CD14-positive monocyte (primary cell): Measurements from ENCODE around the gene SH3RF3. TPM values are rescaled to one million over a fixed set of nuclear protein-coding genes. Genes with fewer than 3 reads are reported as not detected.
A peak's percentile ranks its signal among the peaks of the same experiment; 100 is the strongest.
"Not testable (repeated sequence)": the region's sequence is repeated elsewhere in the genome, so short reads cannot be mapped to it uniquely, and the experiment has no call there.

Source experiments
- DNase-seq, 3 donors: peaks; one replicate each; pipeline ENCODE4 v3.0.0-alpha.2; 2011 to 2022
- H2AFZ ChIP-seq: 2 replicates; pipeline ENCODE4 v1.6.0; 2012; ENCODE audit warnings: mild to moderate bottlenecking, low read depth, low read length, inconsistent platforms; ENCODE audit not compliant: insufficient read depth, poor library complexity, severe bottlenecking
- H3K27ac ChIP-seq, 2 donors: 1 replicate in 1 of 2; 2 replicates in 1 of 2; pipeline ENCODE4 v1.5.1; 2012 to 2013; ENCODE audit warnings: low read length in 2 of 2, control low read depth in 1 of 2, inconsistent platforms in 1 of 2, low read depth in 1 of 2, mild to moderate bottlenecking in 1 of 2
- H3K27me3 ChIP-seq, 2 donors: one replicate each; pipeline versions ENCODE4 v1.6.0 to v1.6.1; 2011 to 2013; ENCODE audit warnings: low read length in 2 of 2; ENCODE audit not compliant: control insufficient read depth in 2 of 2, insufficient read depth in 2 of 2
- H3K36me3 ChIP-seq, 2 donors: replicated peaks in 1 of 2; 1 replicate in 1 of 2; 2 replicates in 1 of 2; pipeline versions ENCODE4 v1.5.1 to v1.6.1; 2012 to 2013; ENCODE audit warnings: low read length in 2 of 2, control low read depth in 1 of 2, inconsistent platforms in 1 of 2, mild to moderate bottlenecking in 1 of 2; ENCODE audit not compliant: insufficient read depth in 2 of 2, control insufficient read depth in 1 of 2
- H3K4me1 ChIP-seq, 2 donors: 1 replicate in 1 of 2; 2 replicates in 1 of 2; pipeline versions ENCODE4 v1.5.1 to v1.6.1; 2012 to 2013; ENCODE audit warnings: low read length in 2 of 2, control low read depth in 1 of 2, inconsistent platforms in 1 of 2, mild to moderate bottlenecking in 1 of 2, moderate library complexity in 1 of 2; ENCODE audit not compliant: insufficient read depth in 2 of 2, control insufficient read depth in 1 of 2
- H3K4me2 ChIP-seq: replicated peaks from 2 replicates; pipeline ENCODE3; 2012; ENCODE audit warnings: low read length, moderate library complexity, mild to moderate bottlenecking; ENCODE audit not compliant: poor library complexity, severe bottlenecking; ENCODE audit errors: extremely low read depth
- H3K4me3 ChIP-seq, 3 experiments: fragments of 200-600 bp in 1 of 3; sonication (generic) in 1 of 3; replicated peaks in 1 of 3; 1 replicate in 2 of 3; 2 replicates in 1 of 3; pipeline ENCODE4 v1.5.1; 2011 to 2013; ENCODE audit warnings: low read length in 3 of 3, mild to moderate bottlenecking in 3 of 3, control low read depth in 2 of 3, low read depth in 2 of 3, inconsistent platforms in 1 of 3, moderate library complexity in 1 of 3
- H3K79me2 ChIP-seq: 2 replicates; pipeline ENCODE4 v1.6.0; 2012; ENCODE audit warnings: mild to moderate bottlenecking, control low read depth, inconsistent platforms, low read length, moderate library complexity; ENCODE audit not compliant: insufficient read depth
- H3K9ac ChIP-seq: 2 replicates; pipeline ENCODE4 v1.6.0; 2017; ENCODE audit warnings: low read length, mild to moderate bottlenecking; ENCODE audit not compliant: insufficient read depth, poor library complexity, severe bottlenecking
- H3K9me3 ChIP-seq, 2 donors: replicated peaks in 1 of 2; 1 replicate in 1 of 2; 2 replicates in 1 of 2; pipeline versions ENCODE4 v1.5.1 to v1.6.1; 2012 to 2013; ENCODE audit warnings: low read length in 2 of 2, control low read depth in 1 of 2; ENCODE audit not compliant: control insufficient read depth in 1 of 2, insufficient read depth in 1 of 2
- H4K20me1 ChIP-seq: 2 replicates; pipeline ENCODE4 v1.6.0; 2012; ENCODE audit warnings: mild to moderate bottlenecking, low read length, control low read depth, moderate library complexity; ENCODE audit not compliant: insufficient read depth
- H3K27ac Mint-ChIP-seq, 7 donors: one replicate each; pipeline ENCODE4 v1.8.0; 2020; ENCODE audit warnings: mild to moderate bottlenecking in 7 of 7, mixed read lengths in 7 of 7, moderate library complexity in 6 of 7, inconsistent platforms in 2 of 7
- H3K27me3 Mint-ChIP-seq, 3 donors: one replicate each; pipeline ENCODE4 v1.8.0; 2021 to 2022; ENCODE audit warnings: low read depth in 3 of 3, mild to moderate bottlenecking in 3 of 3, mixed read lengths in 3 of 3, moderate library complexity in 3 of 3, inconsistent platforms in 1 of 3
- H3K36me3 Mint-ChIP-seq, 2 donors: one replicate each; pipeline ENCODE4 v1.8.0; 2020; ENCODE audit warnings: mixed read lengths in 2 of 2, inconsistent platforms in 1 of 2, mild to moderate bottlenecking in 1 of 2
- H3K4me1 Mint-ChIP-seq: one replicate; pipeline ENCODE4 v1.8.0; 2020; ENCODE audit warnings: mild to moderate bottlenecking, mixed read lengths
- H3K4me3 Mint-ChIP-seq, 2 donors: one replicate each; pipeline ENCODE4 v1.8.0; 2020; ENCODE audit warnings: mild to moderate bottlenecking in 2 of 2, mixed read lengths in 2 of 2, moderate library complexity in 1 of 2
- H3K9me3 Mint-ChIP-seq, 7 donors: one replicate each; pipeline ENCODE4 v1.8.0; 2020 to 2022; ENCODE audit warnings: mixed read lengths in 7 of 7, mild to moderate bottlenecking in 6 of 7, moderate library complexity in 6 of 7, inconsistent platforms in 2 of 7
- WGBS: methylation state at CpG from one replicate; pipeline ENCODE4 v1.1.5; 2013; ENCODE audit warnings: missing lambda C conversion rate; ENCODE audit not compliant: insufficient coverage; 5-methylcytosine and 5-hydroxymethylcytosine counted together
- intact Hi-C, 2 donors: fragments of 100-400 bp; cut with micrococcal nuclease; formaldehyde crosslinking; loops; one replicate each; pipeline versions ENCODE4 v1.15.0 to v1.15.1; 2023
- polyA plus RNA-seq, 3 donors: library from polyadenylated mRNA; depleted of rRNA in 1 of 3; unstranded in 2 of 3; stranded (reverse) in 1 of 3; fragments of 300-500 nt in 2 of 3; fragments of >200 nt in 1 of 3; fragmentation: Illumina TruSeq in 2 of 3; gene quantifications; 1 replicate in 2 of 3; 2 replicates in 1 of 3; pipeline ENCODE4 v1.2.3, GENCODE V29; 2012 to 2021
- TF ChIP-seq, protein P1 (sequence below): fragments of 200-600 bp; IDR thresholded peaks from one replicate; pipeline ENCODE4 v1.8.0; 2022; ENCODE audit warnings: antibody characterized with exemption, mild to moderate bottlenecking

Gene SH3RF3
- polyA plus RNA-seq, 3 donors, result 0.25 to 0.75 (median 0.34) TPM

DNA sequence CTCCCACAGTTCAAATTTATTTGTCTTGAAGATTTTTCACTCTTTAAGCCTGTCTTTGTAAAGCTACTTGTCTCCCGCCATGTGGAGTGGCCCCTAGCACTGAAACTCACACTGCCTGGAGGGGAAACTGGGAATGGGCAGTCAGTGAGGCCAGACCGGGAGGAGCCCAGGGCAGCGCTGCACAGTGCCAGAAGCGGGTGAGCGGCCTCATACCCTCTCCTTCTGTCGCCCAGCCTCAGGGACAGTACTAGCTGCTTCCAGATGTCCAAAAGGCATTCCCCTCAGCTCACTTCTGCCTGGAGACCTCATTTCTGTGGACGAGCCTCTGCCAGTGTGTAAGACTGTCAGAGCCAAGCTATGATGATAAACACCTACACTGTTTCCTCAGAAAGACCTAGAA is 404.8 kb downstream of the SH3RF3 start:
- Mint-ChIP-seq H3K4me3 (no peak overlapping the region), H3K36me3 (no peaks in the 10 kb centered on the region), H3K9me3 (peaks cover 0 to 1% (median 0%) of the 10 kb centered on the region in 7 donors), H3K27ac (peak overlapping the region in 1 of 7 donors; percentile 15), H3K27me3 (peaks cover 0 to 13% (median 11%) of the 10 kb centered on the region in 3 donors), H3K4me1 (no peaks in the 10 kb centered on the region)
- Histone ChIP-seq H3K4me2 (no peak overlapping the region), H3K9me3 (no peaks in the 10 kb centered on the region), H2AFZ (no peak overlapping the region), H3K4me3 (no peak overlapping the region), H4K20me1 (no peaks in the 10 kb centered on the region), H3K27me3 (no peaks in the 10 kb centered on the region), H3K79me2 (no peaks in the 10 kb centered on the region), H3K27ac (no peak overlapping the region), H3K36me3 (no peaks in the 10 kb centered on the region), H3K9ac (no peak overlapping the region), H3K4me1 (no peaks in the 10 kb centered on the region)
- no peak for DNase-seq
- 94% methylated on average over 5 of the region's 7 CpGs for WGBS
- TF ChIP-seq, protein P1, sequence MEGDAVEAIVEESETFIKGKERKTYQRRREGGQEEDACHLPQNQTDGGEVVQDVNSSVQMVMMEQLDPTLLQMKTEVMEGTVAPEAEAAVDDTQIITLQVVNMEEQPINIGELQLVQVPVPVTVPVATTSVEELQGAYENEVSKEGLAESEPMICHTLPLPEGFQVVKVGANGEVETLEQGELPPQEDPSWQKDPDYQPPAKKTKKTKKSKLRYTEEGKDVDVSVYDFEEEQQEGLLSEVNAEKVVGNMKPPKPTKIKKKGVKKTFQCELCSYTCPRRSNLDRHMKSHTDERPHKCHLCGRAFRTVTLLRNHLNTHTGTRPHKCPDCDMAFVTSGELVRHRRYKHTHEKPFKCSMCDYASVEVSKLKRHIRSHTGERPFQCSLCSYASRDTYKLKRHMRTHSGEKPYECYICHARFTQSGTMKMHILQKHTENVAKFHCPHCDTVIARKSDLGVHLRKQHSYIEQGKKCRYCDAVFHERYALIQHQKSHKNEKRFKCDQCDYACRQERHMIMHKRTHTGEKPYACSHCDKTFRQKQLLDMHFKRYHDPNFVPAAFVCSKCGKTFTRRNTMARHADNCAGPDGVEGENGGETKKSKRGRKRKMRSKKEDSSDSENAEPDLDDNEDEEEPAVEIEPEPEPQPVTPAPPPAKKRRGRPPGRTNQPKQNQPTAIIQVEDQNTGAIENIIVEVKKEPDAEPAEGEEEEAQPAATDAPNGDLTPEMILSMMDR, result no peak
- intact Hi-C loops, result no loop called here

DNA sequence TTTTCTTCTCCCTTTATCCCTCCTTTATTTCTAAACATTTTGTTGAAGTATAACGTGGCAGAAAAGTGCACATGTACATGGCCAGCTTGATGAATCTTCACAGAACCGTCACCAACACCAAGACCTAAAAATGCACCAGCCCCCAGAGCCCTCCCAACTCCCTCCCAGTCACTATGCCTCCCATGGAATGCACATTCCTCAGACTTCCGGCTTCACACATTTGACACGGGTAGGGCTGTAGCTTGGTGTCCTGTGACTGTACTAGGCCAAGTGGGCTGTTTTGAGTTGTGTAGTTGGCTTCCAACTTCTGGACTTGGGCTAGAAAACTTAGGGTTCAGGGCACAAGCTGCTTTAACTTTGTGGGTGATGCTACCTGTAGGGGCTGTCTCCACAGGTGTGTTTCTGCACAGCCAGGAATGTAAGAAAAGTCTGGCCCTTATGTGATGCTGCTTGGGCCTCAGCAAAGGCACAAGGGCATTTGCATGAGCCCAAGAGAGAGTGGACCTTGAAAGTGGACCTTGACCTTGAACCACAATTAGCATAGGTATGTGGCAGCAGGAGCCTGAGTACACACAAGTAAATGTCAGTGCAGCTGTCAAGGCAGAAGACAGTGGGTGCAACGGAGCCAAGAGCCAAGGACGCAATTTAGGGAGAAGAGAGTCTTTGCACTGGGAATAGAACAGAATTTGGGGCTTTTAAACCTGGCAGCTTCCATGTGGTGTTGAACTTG is 406.4 kb downstream of the SH3RF3 start:
- Mint-ChIP-seq H3K4me3 (peak overlapping the region in 1 of 2 donors; percentile 13), H3K9me3 (peaks cover 0 to 1% (median 0%) of the 10 kb centered on the region in 7 donors), H3K36me3 (no peaks in the 10 kb centered on the region), H3K4me1 (no peaks in the 10 kb centered on the region), H3K27ac (no peak overlapping the region), H3K27me3 (peaks cover 0 to 10% (median 9%) of the 10 kb centered on the region in 3 donors)
- no peaks in the 10 kb centered on the region for H3K9me3 ChIP-seq
- no peak overlapping the region for H3K9ac ChIP-seq
- DNase-seq, result no peak
- no peaks in the 10 kb centered on the region for H3K79me2 ChIP-seq
- no peaks in the 10 kb centered on the region for H3K27me3 ChIP-seq
- 90% methylated on average over 2 of the region's 6 CpGs for WGBS
- TF ChIP-seq, protein P1, result no peak
- no peak overlapping the region for H3K4me3 ChIP-seq
- no peaks in the 10 kb centered on the region for H3K36me3 ChIP-seq
- intact Hi-C loops, result no loop called here
- H3K27ac ChIP-seq, result no peak overlapping the region
- H2AFZ ChIP-seq, result no peak overlapping the region
- no peaks in the 10 kb centered on the region for H3K4me1 ChIP-seq
- no peaks in the 10 kb centered on the region for H4K20me1 ChIP-seq
- H3K4me2 ChIP-seq, result no peak overlapping the region

DNA sequence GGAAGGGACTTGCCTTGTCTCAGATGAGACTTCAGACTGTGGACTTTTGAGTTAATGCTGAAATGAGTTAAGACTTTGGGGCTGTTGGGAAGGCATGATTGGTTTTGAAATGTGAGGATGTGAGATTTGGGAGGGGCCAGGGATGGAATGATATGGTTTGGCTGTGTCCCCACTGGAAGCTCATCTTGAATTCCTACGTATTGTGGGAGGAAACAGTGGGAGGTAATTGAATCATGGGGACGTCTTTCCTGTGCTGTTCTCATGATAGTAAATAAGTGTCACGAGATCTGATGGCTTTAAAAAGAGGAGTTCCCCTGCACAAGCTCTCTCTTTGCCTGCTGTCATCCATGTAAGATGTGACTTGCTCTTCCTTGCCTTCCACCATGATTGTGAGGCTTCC is 407.6 kb downstream of the SH3RF3 start:
- H4K20me1 ChIP-seq, H3K4me1 ChIP-seq, H3K79me2 ChIP-seq, intact Hi-C loops, H3K4me3 ChIP-seq, H3K4me2 ChIP-seq, H3K4me1 Mint-ChIP-seq, H3K27ac Mint-ChIP-seq, DNase-seq, H2AFZ ChIP-seq, H3K4me3 Mint-ChIP-seq, H3K27me3 Mint-ChIP-seq, H3K27me3 ChIP-seq, H3K36me3 Mint-ChIP-seq, H3K9ac ChIP-seq, H3K27ac ChIP-seq, H3K9me3 ChIP-seq, H3K36me3 ChIP-seq, H3K9me3 Mint-ChIP-seq: not testable (repeated sequence)
- WGBS, result 74% methylated on average over 3 of the region's 3 CpGs
